K562 (cell line): ENCODE data around the gene SELENOO. TPM values are rescaled to one million over a fixed set of nuclear protein-coding genes. Genes with fewer than 3 reads are reported as not detected.

Experiments
- ARID3A ChIP-seq: IDR thresholded peaks from 2 replicates; pipeline ENCODE4 v1.6.1; 2012; ENCODE audit warnings: low read depth, low read length, improper control_type of control experiment, borderline replicate concordance
- CREB3 ChIP-seq: fragments of 450-650 bp; conservative IDR thresholded peaks from 2 replicates; pipeline ENCODE4 v1.6.1; 2016; ENCODE audit warnings: missing genetic modification characterization, low read depth, mild to moderate bottlenecking, missing compliant biosample characterization, moderate library complexity
- ELK1 ChIP-seq: sonication (generic); formaldehyde crosslinking; IDR thresholded peaks from 2 replicates; pipeline ENCODE4 v1.8.1; 2022; ENCODE audit warnings: missing genetic modification reagents
- PRPF4 ChIP-seq: fragments of 200-400 bp; formaldehyde crosslinking; IDR thresholded peaks from one replicate; pipeline ENCODE4 v1.6.1; 2017; ENCODE audit warnings: low read length, low read depth, mild to moderate bottlenecking; ENCODE audit not compliant: insufficient read depth, poor library complexity, severe bottlenecking
- SIX5 ChIP-seq, 2 experiments: IDR thresholded peaks; 2 replicates each; pipeline ENCODE4 v1.6.1; 2011; ENCODE audit warnings: low read length in 2 of 2, borderline replicate concordance in 1 of 2, low read depth in 1 of 2, mild to moderate bottlenecking in 1 of 2, moderate library complexity in 1 of 2; ENCODE audit not compliant: insufficient read depth in 1 of 2
- SRF ChIP-seq, 2 experiments: fragments of 250-450, 450-650 bp in 1 of 2; sonication (Bioruptor Pico) in 1 of 2; sonication (generic) in 1 of 2; formaldehyde crosslinking; IDR thresholded peaks; 2 replicates each; pipeline versions ENCODE4 v1.5.0 to v1.5.1; 2020 to 2022; ENCODE audit warnings: mild to moderate bottlenecking in 1 of 2, missing genetic modification reagents in 1 of 2
- TCFL5 ChIP-seq: fragments of 250-450 bp; sonication (Bioruptor Pico); conservative IDR thresholded peaks from 2 replicates; pipeline ENCODE4 v1.6.1; 2021; ENCODE audit warnings: mild to moderate bottlenecking, moderate library complexity, matching md5 sums
- ZC3H4 ChIP-seq: sonication (generic); formaldehyde crosslinking; IDR thresholded peaks from 2 replicates; pipeline ENCODE4 v1.9.0; 2021; ENCODE audit warnings: missing genetic modification reagents, borderline replicate concordance
- ZNF165 ChIP-seq: fragments of 250-450 bp; sonication (Bioruptor Pico); IDR thresholded peaks from 2 replicates; pipeline ENCODE4 v1.4.0; 2020; ENCODE audit warnings: borderline replicate concordance
- ZNF280A ChIP-seq: fragments of 450-650 bp; IDR thresholded peaks from 2 replicates; pipeline ENCODE4 v1.6.1; 2018; ENCODE audit warnings: mild to moderate bottlenecking, low read depth; ENCODE audit not compliant: partially characterized antibody
- ZNF511 ChIP-seq: sonication (generic); formaldehyde crosslinking; IDR thresholded peaks from 2 replicates; pipeline ENCODE4 v1.8.0; 2022; ENCODE audit warnings: mild to moderate bottlenecking, missing genetic modification reagents
- ZNF609 ChIP-seq: sonication (generic); formaldehyde crosslinking; IDR thresholded peaks from 2 replicates; pipeline ENCODE4 v1.8.1; 2023; ENCODE audit warnings: missing genetic modification reagents, mild to moderate bottlenecking, borderline replicate concordance
- polyA plus RNA-seq, 8 experiments: library from polyadenylated mRNA; depleted of rRNA in 4 of 8; stranded (reverse) in 5 of 8; unstranded in 3 of 8; fragments of >200 nt; fragmentation: Nextera tagmentation in 2 of 8; fragmentation: Illumina TruSeq in 1 of 8; extraction: Ambion mirVana in 2 of 8; extraction: Trizol in 1 of 8; gene quantifications; 2 replicates each; pipeline versions ENCODE4 v1.2.1 to v1.2.3, GENCODE V29; 2011 to 2014; ENCODE audit warnings: inconsistent platforms in 1 of 8, missing spikeins in 1 of 8
- total RNA-seq, 7 experiments: library from RNA; depleted of rRNA in 6 of 7; stranded (reverse); fragments of >200 nt in 6 of 7; fragmentation: Illumina TruSeq in 2 of 7; extraction: Trizol in 2 of 7; gene quantifications; 2 replicates each; pipeline versions ENCODE4 v1.2.1 to v1.2.3, GENCODE V29; 2011 to 2021; ENCODE audit warnings: low replicate concordance in 1 of 7

SELENOO gene
- total and polyA plus RNA-seq, 9 of the 15 experiments (the other 6 are each of a cell fraction or from before 2014, with no cell fraction given) = 0.37 to 24.9 (median 8.3) TPM

- no peak for TF ChIP-seq ZNF280A
- TF ChIP-seq SRF (CRISPR knock-in tag; IDR thresholded peaks at IDR 0.05) = no peak; a peak in 1 of 4 replicates
- TF ChIP-seq ARID3A = no peak
- TF ChIP-seq ELK1 (CRISPR knock-in tag) = no peak
- no peak for TF ChIP-seq TCFL5 (CRISPR knock-in tag)
- TF ChIP-seq SIX5 (IDR thresholded peaks at IDR 0.05; ENCODE audit: borderline replicate concordance in 1 of 2, insufficient read depth in 1 of 2, low read depth in 1 of 2, low read length in 2 of 2) = peak in 1 of 2 experiments; percentile 21; a peak in 2 of 4 replicates
- TF ChIP-seq CREB3 (tag) = no peak
- no peak for TF ChIP-seq ZNF609 (CRISPR knock-in tag)
- TF ChIP-seq ZNF165 (CRISPR knock-in tag) = no peak
- TF ChIP-seq PRPF4 = no peak
- no peak for TF ChIP-seq ZC3H4 (CRISPR knock-in tag)
- no peak for TF ChIP-seq ZNF511 (CRISPR knock-in tag)
Measured at GRCh38 chr22:50244420-50245213, 43.8 kb downstream of the SELENOO start, which contains the start of gene TUBGCP6 (continued).
